ENCODE measurements around the gene RPS6KC1. TPM values are rescaled to one million over a fixed set of nuclear protein-coding genes. Genes with fewer than 3 reads are reported as not detected.

The RPS6KC1 gene
- total RNA-seq, 2 experiments from 2014 or later, result 9.4 to 10.7 TPM

- no peak overlapping the region for H2AFZ ChIP-seq (ENCODE audit: low read length)
- H4K20me1 ChIP-seq (ENCODE audit: insufficient read depth, low read length), result no peaks in the 10 kb centered on the region
- intact Hi-C loops (cut with micrococcal nuclease; ENCODE audit: unreplicated experiment), result no loop called here
- H3K9me2 ChIP-seq (ENCODE audit: insufficient read depth, low read length), result no peaks in the 10 kb centered on the region
- H3K9me3 ChIP-seq (ENCODE audit: low read length), result no peaks in the 10 kb centered on the region
- no peak overlapping the region for H3K27ac ChIP-seq (ENCODE audit: low read depth, low read length, poor library complexity, severe bottlenecking)
- ChIA-PET POLR2A (interaction anchor here (0.6 kb wide), 1 partner anchor 803 kb away, joined by 3 read pairs; no protein-coding TSS in a partner anchor), CTCF (ENCODE audit: unreplicated experiment) (no interaction called here)
- DNase-seq (ENCODE audit: low spot score), result no peak
- no peaks in the 10 kb centered on the region for H3K79me2 ChIP-seq (ENCODE audit: insufficient read depth, low read depth, low read length)
- no TSS peak for BruUV-seq (replicated peaks)
- no peak for TF ChIP-seq EZH2phosphoT487 (IDR thresholded peaks at IDR 0.05; ENCODE audit: borderline replicate concordance, low read depth, low read length)
- TF ChIP-seq, protein P1, sequence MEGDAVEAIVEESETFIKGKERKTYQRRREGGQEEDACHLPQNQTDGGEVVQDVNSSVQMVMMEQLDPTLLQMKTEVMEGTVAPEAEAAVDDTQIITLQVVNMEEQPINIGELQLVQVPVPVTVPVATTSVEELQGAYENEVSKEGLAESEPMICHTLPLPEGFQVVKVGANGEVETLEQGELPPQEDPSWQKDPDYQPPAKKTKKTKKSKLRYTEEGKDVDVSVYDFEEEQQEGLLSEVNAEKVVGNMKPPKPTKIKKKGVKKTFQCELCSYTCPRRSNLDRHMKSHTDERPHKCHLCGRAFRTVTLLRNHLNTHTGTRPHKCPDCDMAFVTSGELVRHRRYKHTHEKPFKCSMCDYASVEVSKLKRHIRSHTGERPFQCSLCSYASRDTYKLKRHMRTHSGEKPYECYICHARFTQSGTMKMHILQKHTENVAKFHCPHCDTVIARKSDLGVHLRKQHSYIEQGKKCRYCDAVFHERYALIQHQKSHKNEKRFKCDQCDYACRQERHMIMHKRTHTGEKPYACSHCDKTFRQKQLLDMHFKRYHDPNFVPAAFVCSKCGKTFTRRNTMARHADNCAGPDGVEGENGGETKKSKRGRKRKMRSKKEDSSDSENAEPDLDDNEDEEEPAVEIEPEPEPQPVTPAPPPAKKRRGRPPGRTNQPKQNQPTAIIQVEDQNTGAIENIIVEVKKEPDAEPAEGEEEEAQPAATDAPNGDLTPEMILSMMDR (conservative IDR thresholded peaks at IDR 0.05; ENCODE audit: low read length), result no peak
- no peak overlapping the region for H3K4me3 ChIP-seq (ENCODE audit: low read depth, low read length, poor library complexity, severe bottlenecking)
- no peak overlapping the region for H3K4me2 ChIP-seq (ENCODE audit: low read length)
- H3K4me1 ChIP-seq (ENCODE audit: insufficient read depth, low read length, poor library complexity, severe bottlenecking), result no peaks in the 10 kb centered on the region
- H3K36me3 ChIP-seq (ENCODE audit: insufficient read depth, low read length), result no peaks in the 10 kb centered on the region
Observed at GRCh38 chr1:213284626-213285025, 233.6 kb downstream of the RPS6KC1 start.

GRCh38 chr1:213286235-213286634 is 235.2 kb downstream of the RPS6KC1 start:
- BruUV-seq (replicated peaks), result no TSS peak
- no peak overlapping the region for H3K4me2 ChIP-seq (ENCODE audit: low read length)
- no peak for DNase-seq (ENCODE audit: low spot score)
- no peak overlapping the region for H3K27ac ChIP-seq (ENCODE audit: low read depth, low read length, poor library complexity, severe bottlenecking)
- no peaks in the 10 kb centered on the region for H3K9me3 ChIP-seq (ENCODE audit: low read length)
- intact Hi-C loops (cut with micrococcal nuclease; ENCODE audit: unreplicated experiment), result no loop called here
- no peaks in the 10 kb centered on the region for H3K36me3 ChIP-seq (ENCODE audit: insufficient read depth, low read length)
- H3K4me3 ChIP-seq (ENCODE audit: low read depth, low read length, poor library complexity, severe bottlenecking), result no peak overlapping the region
- no peaks in the 10 kb centered on the region for H3K79me2 ChIP-seq (ENCODE audit: insufficient read depth, low read depth, low read length)
- H3K4me1 ChIP-seq (ENCODE audit: insufficient read depth, low read length, poor library complexity, severe bottlenecking), result no peaks in the 10 kb centered on the region
- H3K9me2 ChIP-seq (ENCODE audit: insufficient read depth, low read length), result no peaks in the 10 kb centered on the region
- no peaks in the 10 kb centered on the region for H4K20me1 ChIP-seq (ENCODE audit: insufficient read depth, low read length)
- POLR2A ChIA-PET, result no interaction called here
- CTCF ChIA-PET (ENCODE audit: unreplicated experiment), result interaction anchor here (0.6 kb wide), 1 partner anchor 14 kb away, joined by 3 read pairs; no protein-coding TSS in a partner anchor
- TF ChIP-seq, protein P1 (conservative IDR thresholded peaks at IDR 0.05; ENCODE audit: low read length), result peak; percentile 58
- TF ChIP-seq EZH2phosphoT487 (IDR thresholded peaks at IDR 0.05; ENCODE audit: borderline replicate concordance, low read depth, low read length), result no peak
- H2AFZ ChIP-seq (ENCODE audit: low read length), result no peak overlapping the region

GRCh38 chr1:213287987-213288386 is 236.9 kb downstream of the RPS6KC1 start:
- no peaks in the 10 kb centered on the region for H3K4me1 ChIP-seq (ENCODE audit: insufficient read depth, low read length, poor library complexity, severe bottlenecking)
- POLR2A ChIA-PET, result interaction anchor here (0.8 kb wide), 1 partner anchor 744 kb away, joined by 3 read pairs; no protein-coding TSS in a partner anchor
- CTCF ChIA-PET (ENCODE audit: unreplicated experiment), result no interaction called here
- H3K4me2 ChIP-seq (ENCODE audit: low read length), result no peak overlapping the region
- no peak overlapping the region for H2AFZ ChIP-seq (ENCODE audit: low read length)
- H4K20me1 ChIP-seq (ENCODE audit: insufficient read depth, low read length), result no peaks in the 10 kb centered on the region
- no peak for DNase-seq (ENCODE audit: low spot score)
- H3K4me3 ChIP-seq (ENCODE audit: low read depth, low read length, poor library complexity, severe bottlenecking), result no peak overlapping the region
- intact Hi-C loops (cut with micrococcal nuclease; ENCODE audit: unreplicated experiment), result no loop called here
- no peaks in the 10 kb centered on the region for H3K9me3 ChIP-seq (ENCODE audit: low read length)
- no peak overlapping the region for H3K27ac ChIP-seq (ENCODE audit: low read depth, low read length, poor library complexity, severe bottlenecking)
- BruUV-seq (replicated peaks), result no TSS peak
- H3K9me2 ChIP-seq (ENCODE audit: insufficient read depth, low read length), result no peaks in the 10 kb centered on the region
- no peaks in the 10 kb centered on the region for H3K36me3 ChIP-seq (ENCODE audit: insufficient read depth, low read length)
- no peaks in the 10 kb centered on the region for H3K79me2 ChIP-seq (ENCODE audit: insufficient read depth, low read depth, low read length)
- TF ChIP-seq, protein P1 (conservative IDR thresholded peaks at IDR 0.05; ENCODE audit: low read length), result no peak
- no peak for TF ChIP-seq EZH2phosphoT487 (IDR thresholded peaks at IDR 0.05; ENCODE audit: borderline replicate concordance, low read depth, low read length)
